Keratinocyte (primary cell): ENCODE data around the gene MRGPRD. TPM values are rescaled to one million over a fixed set of nuclear protein-coding genes. Genes with fewer than 3 reads are reported as not detected.

Experiments used
- DNase-seq: peaks from one replicate; pipeline ENCODE4 v3.0.0-alpha.2; 2011; ENCODE audit warnings: low read depth, missing footprints, low spot score
- FAIRE-seq: peaks from 2 replicates; lab custom pipeline; 2011; peaks lifted over from hg19 to GRCh38; lab: Jason Lieb, UNC
- H2AFZ ChIP-seq: 2 replicates; pipeline ENCODE4 v1.6.0; 2012; ENCODE audit warnings: low read length, control low read depth, inconsistent platforms; ENCODE audit not compliant: control insufficient read depth
- H3K27ac ChIP-seq: 2 replicates; pipeline ENCODE4 v1.5.1; 2011; ENCODE audit warnings: low read length; ENCODE audit not compliant: control insufficient read depth, insufficient read depth
- H3K27me3 ChIP-seq: 3 replicates; pipeline ENCODE4 v1.6.0; 2011; ENCODE audit warnings: low read length; ENCODE audit not compliant: control insufficient read depth, insufficient read depth; ENCODE audit errors: extremely low read depth
- H3K36me3 ChIP-seq, 2 experiments: 2 replicates in 1 of 2; 3 replicates in 1 of 2; pipeline ENCODE4 v1.5.1; 2011; ENCODE audit warnings: low read length in 2 of 2, mild to moderate bottlenecking in 1 of 2; ENCODE audit not compliant: control insufficient read depth in 2 of 2, insufficient read depth in 2 of 2; ENCODE audit errors: extremely low read depth in 1 of 2
- H3K4me1 ChIP-seq: 3 replicates; pipeline ENCODE4 v1.5.1; 2011; ENCODE audit warnings: low read length; ENCODE audit not compliant: control insufficient read depth, insufficient read depth; ENCODE audit errors: extremely low read depth
- H3K4me2 ChIP-seq: 3 replicates; pipeline ENCODE4 v1.6.0; 2011; ENCODE audit warnings: low read depth, low read length; ENCODE audit not compliant: control insufficient read depth, insufficient read depth; ENCODE audit errors: extremely low read depth
- H3K4me3 ChIP-seq, 3 experiments: fragments of 200-600 bp in 1 of 3; sonication (generic) in 1 of 3; 2 replicates in 2 of 3; 3 replicates in 1 of 3; pipeline ENCODE4 v1.5.1; 2011 to 2016; ENCODE audit warnings: low read length in 3 of 3, mild to moderate bottlenecking in 3 of 3, control low read depth in 2 of 3, inconsistent platforms in 1 of 3, low read depth in 1 of 3, mixed read lengths in 1 of 3, mixed run types in 1 of 3, moderate library complexity in 1 of 3; ENCODE audit not compliant: control insufficient read depth in 2 of 3, insufficient read depth in 2 of 3; ENCODE audit errors: extremely low read depth in 1 of 3
- H3K79me2 ChIP-seq: 2 replicates; pipeline ENCODE4 v1.6.0; 2012; ENCODE audit warnings: low read length; ENCODE audit not compliant: control insufficient read depth, insufficient read depth
- H3K9ac ChIP-seq: 3 replicates; pipeline ENCODE4 v1.6.0; 2011; ENCODE audit warnings: low read length; ENCODE audit not compliant: control insufficient read depth, insufficient read depth; ENCODE audit errors: extremely low read depth
- H3K9me1 ChIP-seq: 3 replicates; pipeline ENCODE4 v1.6.0; 2011; ENCODE audit warnings: low read length; ENCODE audit not compliant: control insufficient read depth, insufficient read depth; ENCODE audit errors: extremely low read depth
- H3K9me3 ChIP-seq: 2 replicates; pipeline ENCODE4 v1.5.1; 2012; ENCODE audit warnings: low read depth, low read length; ENCODE audit not compliant: control insufficient read depth
- H4K20me1 ChIP-seq: 3 replicates; pipeline ENCODE4 v1.6.0; 2011; ENCODE audit warnings: low read length; ENCODE audit not compliant: control insufficient read depth, insufficient read depth; ENCODE audit errors: extremely low read depth
- EZH2 ChIP-seq: IDR thresholded peaks from one replicate; pipeline ENCODE4 v1.6.1; 2012; ENCODE audit warnings: inconsistent platforms, mild to moderate bottlenecking, low read length, moderate library complexity
- dilution Hi-C: fragments of 300-500 bp; cut with MboI; formaldehyde crosslinking; loops from one replicate; pipeline ENCODE4 v1.7.0; 2020; ENCODE audit warnings: low sequenced_read_pairs; ENCODE audit not compliant: extremely low pct_ligation_motif_present
- polyA plus RNA-seq, 5 experiments: library from polyadenylated mRNA; depleted of rRNA in 3 of 5; stranded (reverse) in 3 of 5; stranded (forward) in 1 of 5; unstranded in 1 of 5; fragments of >200 nt; gene quantifications; 1 replicate in 1 of 5; 2 replicates in 3 of 5; 3 replicates in 1 of 5; pipeline versions ENCODE4 v1.2.1 to v1.2.3, GENCODE V29; 2011 to 2012; ENCODE audit warnings: missing spikeins in 2 of 5, low read depth in 1 of 5, low replicate concordance in 1 of 5
- TF ChIP-seq, protein P1 (sequence below), 3 experiments: IDR thresholded peaks in 1 of 3; conservative IDR thresholded peaks in 1 of 3; optimal IDR thresholded peaks in 1 of 3; 2 replicates in 2 of 3; 3 replicates in 1 of 3; pipeline versions ENCODE3 to v1.5.1; 2011; ENCODE audit warnings: low read length in 3 of 3, mild to moderate bottlenecking in 3 of 3, moderate library complexity in 2 of 3, control low read depth in 1 of 3, inconsistent platforms in 1 of 3; ENCODE audit not compliant: insufficient read depth in 2 of 3; ENCODE audit errors: extremely low read depth in 1 of 3

The MRGPRD gene
- polyA plus RNA-seq, 1 donor (not counting 4 experiments of a cell fraction or from before 2014, with no cell fraction given), result not detected

DNA sequence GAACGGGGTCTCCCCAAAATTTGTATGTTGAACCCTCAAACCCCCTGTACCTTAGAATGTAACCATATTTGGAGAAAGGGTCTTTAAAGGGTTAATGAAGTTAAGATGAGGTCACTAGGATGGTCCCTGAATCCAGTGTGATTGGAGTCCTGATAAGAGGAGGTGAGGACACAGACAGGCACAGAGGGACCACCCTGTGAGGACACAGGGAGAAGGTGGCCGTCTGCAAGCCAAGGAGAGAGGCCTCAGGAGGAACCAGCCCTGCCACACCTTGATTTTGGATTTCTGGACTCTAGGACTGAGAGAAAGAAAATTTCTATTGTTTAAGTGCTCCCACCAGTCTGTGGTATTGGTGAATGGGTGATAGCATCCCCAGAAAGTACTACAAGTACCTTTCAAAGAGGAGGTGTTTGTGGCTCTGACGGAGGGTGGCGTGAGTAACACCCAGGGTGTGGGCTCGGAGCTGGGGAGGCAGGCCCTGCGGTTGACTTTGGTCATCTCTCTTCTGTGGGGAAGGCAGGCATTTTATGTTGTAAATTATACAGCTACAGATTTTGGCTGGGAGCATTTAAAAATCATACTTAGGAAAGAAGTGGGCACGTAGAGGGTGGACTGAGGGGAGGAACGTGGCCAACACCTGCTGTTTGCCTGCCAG lies 18.4 kb upstream of the MRGPRD start:
- no peak for FAIRE-seq
- H3K27ac ChIP-seq, result no peak overlapping the region
- no peaks in the 10 kb centered on the region for H3K36me3 ChIP-seq
- no peaks in the 10 kb centered on the region for H3K9me3 ChIP-seq
- no peak for DNase-seq
- H3K79me2 ChIP-seq, result no peaks in the 10 kb centered on the region
- no peak overlapping the region for H2AFZ ChIP-seq
- H3K4me3 ChIP-seq, result no peak overlapping the region
- H4K20me1 ChIP-seq, result no peaks in the 10 kb centered on the region
- no peak overlapping the region for H3K9ac ChIP-seq
- peaks cover 7% of the 10 kb centered on the region for H3K27me3 ChIP-seq
- no peak for TF ChIP-seq EZH2
- TF ChIP-seq, protein P1, sequence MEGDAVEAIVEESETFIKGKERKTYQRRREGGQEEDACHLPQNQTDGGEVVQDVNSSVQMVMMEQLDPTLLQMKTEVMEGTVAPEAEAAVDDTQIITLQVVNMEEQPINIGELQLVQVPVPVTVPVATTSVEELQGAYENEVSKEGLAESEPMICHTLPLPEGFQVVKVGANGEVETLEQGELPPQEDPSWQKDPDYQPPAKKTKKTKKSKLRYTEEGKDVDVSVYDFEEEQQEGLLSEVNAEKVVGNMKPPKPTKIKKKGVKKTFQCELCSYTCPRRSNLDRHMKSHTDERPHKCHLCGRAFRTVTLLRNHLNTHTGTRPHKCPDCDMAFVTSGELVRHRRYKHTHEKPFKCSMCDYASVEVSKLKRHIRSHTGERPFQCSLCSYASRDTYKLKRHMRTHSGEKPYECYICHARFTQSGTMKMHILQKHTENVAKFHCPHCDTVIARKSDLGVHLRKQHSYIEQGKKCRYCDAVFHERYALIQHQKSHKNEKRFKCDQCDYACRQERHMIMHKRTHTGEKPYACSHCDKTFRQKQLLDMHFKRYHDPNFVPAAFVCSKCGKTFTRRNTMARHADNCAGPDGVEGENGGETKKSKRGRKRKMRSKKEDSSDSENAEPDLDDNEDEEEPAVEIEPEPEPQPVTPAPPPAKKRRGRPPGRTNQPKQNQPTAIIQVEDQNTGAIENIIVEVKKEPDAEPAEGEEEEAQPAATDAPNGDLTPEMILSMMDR (optimal IDR thresholded peaks at IDR 0.05 in 1 of 3, IDR thresholded peaks at IDR 0.05 in 1 of 3, conservative IDR thresholded peaks at IDR 0.05 in 1 of 3; ENCODE audit: extremely low read depth in 1 of 3, insufficient read depth in 2 of 3, low read length in 3 of 3), result no peak
- dilution Hi-C loops, result no loop called here
- no peaks in the 10 kb centered on the region for H3K9me1 ChIP-seq
- H3K4me1 ChIP-seq, result peaks cover 3% of the 10 kb centered on the region
- no peak overlapping the region for H3K4me2 ChIP-seq

DNA sequence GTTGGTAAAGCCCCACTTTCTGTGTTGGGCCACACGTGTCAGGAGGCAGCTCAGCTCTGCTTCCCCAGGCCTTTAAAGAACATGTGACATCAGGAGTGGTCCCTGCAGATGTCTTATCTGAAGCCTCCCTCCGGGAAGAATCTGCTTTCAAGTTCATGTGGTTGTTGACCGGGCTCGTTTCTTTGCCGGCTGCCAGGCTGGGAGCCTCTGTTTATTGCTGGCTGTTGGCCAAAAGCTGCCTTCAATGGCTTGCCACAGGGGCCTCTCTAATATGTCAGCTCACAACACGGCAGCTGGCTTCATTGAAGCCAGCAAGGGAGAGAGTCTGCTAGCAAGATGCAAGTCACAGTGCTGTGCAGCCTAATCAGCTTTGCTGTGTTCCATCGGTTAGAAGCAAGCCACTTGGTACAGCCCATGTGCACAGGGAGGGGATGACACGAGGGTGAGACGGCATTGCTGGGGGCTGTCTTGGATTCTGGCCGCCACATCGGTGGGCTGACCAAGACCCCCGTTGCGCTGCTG lies 17.7 kb upstream of the MRGPRD start:
- Histone ChIP-seq H3K9me3 (no peaks in the 10 kb centered on the region), H3K4me1 (peaks cover 3% of the 10 kb centered on the region), H3K79me2 (no peaks in the 10 kb centered on the region), H4K20me1 (no peaks in the 10 kb centered on the region), H2AFZ (no peak overlapping the region), H3K9ac (no peak overlapping the region), H3K36me3 (no peaks in the 10 kb centered on the region), H3K4me3 (no peak overlapping the region), H3K27me3 (peaks cover 7% of the 10 kb centered on the region), H3K27ac (no peak overlapping the region), H3K9me1 (no peaks in the 10 kb centered on the region), H3K4me2 (no peak overlapping the region)
- TF ChIP-seq, protein P1 (optimal IDR thresholded peaks at IDR 0.05 in 1 of 3, IDR thresholded peaks at IDR 0.05 in 1 of 3, conservative IDR thresholded peaks at IDR 0.05 in 1 of 3; ENCODE audit: extremely low read depth in 1 of 3, insufficient read depth in 2 of 3, low read length in 3 of 3), result no peak
- TF ChIP-seq EZH2, result no peak
- dilution Hi-C loops, result no loop called here
- no peak for FAIRE-seq
- no peak for DNase-seq
